ENCODE results near the gene CCSER1.
A peak's percentile ranks its signal among the peaks of the same experiment; 100 is the strongest.

The CCSER1 gene

DNA sequence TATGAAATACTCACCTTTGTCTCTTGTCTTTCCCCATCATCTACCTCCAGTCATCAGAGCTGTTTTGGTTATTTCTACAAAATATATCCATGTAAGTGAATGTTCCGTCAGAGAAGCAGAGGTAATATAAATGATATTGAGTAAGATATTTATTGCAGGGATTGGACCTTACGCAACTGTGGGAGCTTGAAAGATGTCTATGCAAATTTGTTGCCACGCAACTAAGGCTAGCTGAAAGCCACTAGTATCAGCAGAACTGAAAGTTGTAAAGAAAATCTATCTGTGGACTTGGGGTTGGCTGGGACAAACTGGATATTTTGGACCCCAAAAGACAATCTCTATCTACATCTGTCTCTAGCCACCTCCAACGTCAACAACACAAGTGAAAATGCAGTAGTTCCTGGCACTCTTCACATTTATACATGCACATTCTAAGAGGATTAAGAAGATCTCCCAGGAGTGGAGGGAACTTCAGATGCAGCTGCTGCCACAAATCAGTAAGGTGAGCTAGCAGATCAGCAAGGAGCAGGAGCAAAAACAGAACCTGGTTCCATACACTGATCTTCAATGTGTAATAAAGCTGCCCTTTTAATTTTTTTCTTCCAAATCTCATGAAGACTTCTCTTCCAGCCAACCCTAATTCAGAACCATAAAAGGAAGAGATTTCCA is 8.5 kb upstream of the CCSER1 start:
- FAIRE-seq: peak; percentile 38
- no peak for TF ChIP-seq CTCF (IDR thresholded peaks at IDR 0.05; ENCODE audit: insufficient read depth, missing control alignments)
- DNase-seq (ENCODE audit: insufficient read length, low spot score): no peak

- FAIRE-seq (no peak), DNase-seq (ENCODE audit: insufficient read length, low spot score) (no peak)
- TF ChIP-seq CTCF (IDR thresholded peaks at IDR 0.05; ENCODE audit: insufficient read depth, missing control alignments): peak; percentile 55
Observed at GRCh38 chr4:90120037-90120436, 7.2 kb upstream of the CCSER1 start.

GRCh38 chr4:90120815-90121214 is 6.4 kb upstream of the CCSER1 start:
- FAIRE-seq (no peak), DNase-seq (ENCODE audit: insufficient read length, low spot score) (no peak)
- no peak for TF ChIP-seq CTCF (IDR thresholded peaks at IDR 0.05; ENCODE audit: insufficient read depth, missing control alignments)

DNA sequence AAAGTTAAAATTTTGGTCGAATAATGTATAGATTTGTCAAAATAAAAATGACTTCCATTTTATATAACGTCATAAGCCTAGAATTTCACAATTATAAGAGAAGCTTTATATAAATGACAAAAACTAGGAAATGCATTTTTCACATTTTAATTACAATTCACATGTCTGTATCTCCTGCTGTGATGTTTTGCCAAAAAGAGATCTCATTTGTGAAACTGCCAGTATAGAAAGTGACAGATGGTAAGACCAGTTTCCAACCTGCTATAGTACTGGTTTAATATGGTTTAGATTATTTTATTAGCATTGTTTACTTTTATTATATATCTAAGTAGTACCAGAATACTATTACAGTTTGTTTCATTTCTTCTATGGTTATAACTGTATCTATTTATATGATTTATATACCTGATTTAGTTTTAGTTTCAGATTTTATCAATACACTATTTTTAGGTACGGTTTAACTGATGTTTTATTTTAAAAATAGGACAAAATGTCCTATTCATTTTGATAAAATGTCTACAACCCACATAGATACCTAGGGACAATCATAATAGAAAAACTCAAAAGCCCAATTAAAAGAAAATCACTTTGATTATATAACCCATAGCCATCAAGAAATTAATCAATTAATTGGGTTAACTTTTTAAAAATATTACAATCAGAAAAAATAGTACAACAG is 5.4 kb upstream of the CCSER1 start:
- DNase-seq (ENCODE audit: insufficient read length, low spot score): no peak
- no peak for FAIRE-seq
- TF ChIP-seq CTCF (IDR thresholded peaks at IDR 0.05; ENCODE audit: insufficient read depth, missing control alignments): no peak

DNA sequence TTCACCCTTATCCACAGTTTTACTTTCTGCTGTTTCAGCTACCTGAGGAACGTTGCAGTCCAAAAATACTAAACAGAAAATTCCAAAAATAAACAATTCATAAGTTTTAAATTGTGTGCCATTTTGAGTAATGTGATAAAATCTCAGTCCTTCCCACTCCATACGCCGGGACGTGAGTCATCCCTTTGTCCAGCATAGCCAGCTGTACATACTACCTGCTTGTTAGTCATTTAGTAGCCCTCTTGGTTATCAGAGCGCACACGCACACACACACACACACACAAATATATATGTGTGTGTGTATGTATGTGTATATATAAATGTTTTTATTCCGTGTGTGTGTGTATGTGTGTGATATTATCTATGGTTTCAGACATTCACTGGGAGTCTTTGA is 4.8 kb upstream of the CCSER1 start:
- no peak for FAIRE-seq
- no peak for DNase-seq (ENCODE audit: insufficient read length, low spot score)
- TF ChIP-seq CTCF (IDR thresholded peaks at IDR 0.05; ENCODE audit: insufficient read depth, missing control alignments): no peak

- no peak for TF ChIP-seq CTCF (IDR thresholded peaks at IDR 0.05; ENCODE audit: insufficient read depth, missing control alignments)
- no peak for FAIRE-seq
- DNase-seq (ENCODE audit: insufficient read length, low spot score): no peak
Observed at GRCh38 chr4:90124276-90124675, 2.9 kb upstream of the CCSER1 start.

DNA sequence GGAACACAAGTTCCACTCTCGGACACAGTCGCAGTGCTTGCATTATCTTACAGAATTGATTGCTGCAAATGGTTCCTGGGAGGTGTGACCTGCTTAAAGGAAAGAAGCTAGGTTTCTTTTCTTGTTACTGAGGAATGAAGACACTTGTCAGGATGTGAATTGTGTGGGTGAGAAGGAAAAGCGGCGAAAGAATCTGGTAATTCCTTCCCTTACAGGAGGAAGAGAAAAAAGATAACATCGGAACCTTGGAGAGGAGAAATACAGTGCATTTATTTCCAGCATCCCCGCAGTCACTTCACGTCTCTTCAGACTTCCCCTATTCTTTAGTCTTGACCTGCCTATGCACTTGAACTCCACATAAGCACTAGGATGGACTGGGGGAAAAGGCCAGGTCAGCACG is 389 bp upstream of the CCSER1 start:
- FAIRE-seq: peak; percentile 87

More for the DNA sequence above, 389 bp upstream of the CCSER1 start:
- no peak for TF ChIP-seq CTCF (IDR thresholded peaks at IDR 0.05; ENCODE audit: insufficient read depth, missing control alignments)
- DNase-seq (ENCODE audit: insufficient read length, low spot score): no peak

All from D721Med (cell line).